ENCODE measurements around the gene YKT6.
"Not testable (repeated sequence)": the region's sequence is repeated elsewhere in the genome, so short reads cannot be mapped to it uniquely, and the experiment has no call there.

The YKT6 gene

DNA sequence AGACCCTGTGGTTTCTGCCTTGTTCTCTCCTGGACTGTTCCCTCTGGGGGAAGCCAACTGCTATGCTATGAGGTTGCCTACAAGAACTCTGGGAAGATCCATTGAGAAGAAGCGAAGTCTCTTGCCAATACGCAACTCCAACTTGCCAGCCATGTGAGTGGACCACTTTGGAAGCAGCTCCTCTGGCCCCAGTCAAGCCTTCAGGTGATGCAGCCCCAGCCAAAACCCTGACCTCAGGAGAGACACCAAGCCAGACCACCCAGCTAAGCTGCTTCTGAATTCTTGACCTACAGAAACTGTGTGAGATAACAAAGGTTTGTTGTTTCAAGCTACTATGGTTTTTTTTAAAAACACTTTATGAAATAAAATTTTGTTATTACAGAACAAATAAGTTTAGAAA lies 39.4 kb upstream of the YKT6 start:
- TF ChIP-seq, protein P1, sequence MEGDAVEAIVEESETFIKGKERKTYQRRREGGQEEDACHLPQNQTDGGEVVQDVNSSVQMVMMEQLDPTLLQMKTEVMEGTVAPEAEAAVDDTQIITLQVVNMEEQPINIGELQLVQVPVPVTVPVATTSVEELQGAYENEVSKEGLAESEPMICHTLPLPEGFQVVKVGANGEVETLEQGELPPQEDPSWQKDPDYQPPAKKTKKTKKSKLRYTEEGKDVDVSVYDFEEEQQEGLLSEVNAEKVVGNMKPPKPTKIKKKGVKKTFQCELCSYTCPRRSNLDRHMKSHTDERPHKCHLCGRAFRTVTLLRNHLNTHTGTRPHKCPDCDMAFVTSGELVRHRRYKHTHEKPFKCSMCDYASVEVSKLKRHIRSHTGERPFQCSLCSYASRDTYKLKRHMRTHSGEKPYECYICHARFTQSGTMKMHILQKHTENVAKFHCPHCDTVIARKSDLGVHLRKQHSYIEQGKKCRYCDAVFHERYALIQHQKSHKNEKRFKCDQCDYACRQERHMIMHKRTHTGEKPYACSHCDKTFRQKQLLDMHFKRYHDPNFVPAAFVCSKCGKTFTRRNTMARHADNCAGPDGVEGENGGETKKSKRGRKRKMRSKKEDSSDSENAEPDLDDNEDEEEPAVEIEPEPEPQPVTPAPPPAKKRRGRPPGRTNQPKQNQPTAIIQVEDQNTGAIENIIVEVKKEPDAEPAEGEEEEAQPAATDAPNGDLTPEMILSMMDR (IDR thresholded peaks at IDR 0.05; ENCODE audit: low read depth, low read length, missing control alignments), result no peak
- no peak for DNase-seq (ENCODE audit: extremely low read depth, low read depth)

DNA sequence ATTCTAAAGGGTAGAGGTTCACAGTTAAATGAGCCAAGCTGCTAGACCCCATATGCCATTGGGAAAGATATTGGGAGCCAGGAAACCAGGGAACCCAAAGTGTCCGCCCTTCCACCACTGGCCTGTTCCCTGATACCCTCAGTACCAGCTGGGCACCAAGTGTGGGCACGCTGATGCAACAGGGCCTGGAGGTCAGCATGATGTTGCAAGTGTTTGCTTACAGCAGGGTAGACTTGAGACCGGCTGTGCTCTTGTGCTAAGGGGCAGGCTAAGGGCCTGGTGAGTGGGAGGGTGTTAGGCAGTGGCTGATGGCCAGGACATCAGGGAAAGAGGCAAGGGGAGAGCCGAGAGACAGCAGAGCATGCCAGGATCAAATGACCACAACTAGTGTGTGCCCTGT lies 38.6 kb upstream of the YKT6 start:
- H3K4me3 ChIP-seq (replicated peaks; ENCODE audit: low read depth, low read length), result no peak overlapping the region
- TF ChIP-seq, protein P1 (IDR thresholded peaks at IDR 0.05; ENCODE audit: low read depth, low read length, missing control alignments), result no peak
- no peak for DNase-seq (ENCODE audit: extremely low read depth, low read depth)

More for the DNA sequence above, 39.4 kb upstream of the YKT6 start:
- H3K4me3 ChIP-seq (replicated peaks; ENCODE audit: low read depth, low read length), result no peak overlapping the region

DNA sequence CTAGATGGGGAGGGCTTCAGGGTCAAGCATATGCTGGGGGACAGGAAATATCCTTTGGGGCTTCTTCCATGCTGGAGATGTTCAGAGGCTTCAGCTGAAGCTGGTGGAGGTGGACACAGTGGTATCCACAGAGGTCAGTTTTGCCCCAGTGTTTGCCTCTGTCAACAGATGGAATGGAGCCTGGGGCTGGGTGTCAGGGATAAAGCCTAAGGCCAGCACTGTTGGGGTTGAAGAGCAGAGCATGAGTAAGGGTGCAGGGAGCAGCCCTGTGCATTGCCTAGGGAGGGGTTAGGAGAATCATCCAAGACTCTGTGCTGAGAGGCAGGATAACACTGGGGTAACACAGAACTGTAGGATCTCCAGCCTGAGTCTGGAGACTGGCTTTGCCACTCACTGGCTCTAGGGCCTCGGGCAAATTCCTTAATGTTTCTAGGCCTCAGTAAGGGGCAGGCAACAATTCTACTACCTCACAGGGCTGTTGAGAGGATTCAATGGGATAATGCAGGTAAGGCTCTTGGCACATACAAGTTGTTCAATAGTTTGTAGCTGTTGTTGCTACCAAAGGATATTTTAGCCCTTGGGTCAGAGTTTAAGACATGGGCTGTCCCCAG lies 37.9 kb upstream of the YKT6 start:
- DNase-seq (ENCODE audit: extremely low read depth, low read depth), result no peak
- TF ChIP-seq, protein P1 (IDR thresholded peaks at IDR 0.05; ENCODE audit: low read depth, low read length, missing control alignments), result no peak
- no peak overlapping the region for H3K4me3 ChIP-seq (replicated peaks; ENCODE audit: low read depth, low read length)

DNA sequence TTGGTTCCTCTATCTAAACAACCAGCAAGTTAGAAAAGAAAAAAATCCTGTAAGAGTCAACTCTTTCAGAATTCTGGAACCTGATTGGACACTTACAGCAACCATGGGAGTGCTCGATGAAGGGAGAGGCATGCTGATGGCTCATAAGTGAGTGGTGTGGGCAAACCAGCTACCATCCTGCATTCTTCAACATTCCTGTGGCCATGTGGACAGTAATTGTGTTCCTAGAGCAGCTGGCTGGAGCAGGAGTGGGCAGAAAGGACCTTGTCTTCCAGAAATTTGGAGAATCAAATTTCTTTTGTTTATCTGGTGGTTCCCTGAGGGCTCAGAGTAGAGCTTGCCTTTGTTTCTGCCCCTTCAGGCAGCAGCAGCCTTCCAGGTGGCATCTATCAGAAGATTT lies 37.2 kb upstream of the YKT6 start:
- DNase-seq (ENCODE audit: extremely low read depth, low read depth), result peak; percentile 78
- no peak overlapping the region for H3K4me3 ChIP-seq (replicated peaks; ENCODE audit: low read depth, low read length)
- TF ChIP-seq, protein P1 (IDR thresholded peaks at IDR 0.05; ENCODE audit: low read depth, low read length, missing control alignments), result no peak

DNA sequence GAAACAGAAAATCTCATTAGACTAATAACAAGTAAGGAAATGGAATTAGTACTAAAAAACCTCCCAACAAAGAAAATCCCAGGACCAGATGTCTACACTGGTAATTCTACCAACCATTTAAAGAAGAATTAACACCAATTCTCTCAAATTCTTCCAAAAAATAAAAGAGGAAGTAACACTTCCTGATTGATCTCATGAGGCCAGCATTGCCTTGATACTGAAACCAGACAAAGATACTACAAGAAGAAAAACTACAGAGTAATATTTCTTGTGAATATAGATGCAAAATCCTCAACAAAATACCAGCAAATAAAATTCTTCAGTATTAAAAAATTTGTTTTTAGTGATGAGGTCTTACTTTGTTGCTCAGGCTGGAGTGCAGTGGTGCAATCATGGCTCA lies 32.9 kb upstream of the YKT6 start:
- TF ChIP-seq, protein P1 (IDR thresholded peaks at IDR 0.05; ENCODE audit: low read depth, low read length, missing control alignments), result no peak
- DNase-seq (ENCODE audit: extremely low read depth, low read depth), result no peak
- H3K4me3 ChIP-seq (replicated peaks; ENCODE audit: low read depth, low read length), result no peak overlapping the region

DNA sequence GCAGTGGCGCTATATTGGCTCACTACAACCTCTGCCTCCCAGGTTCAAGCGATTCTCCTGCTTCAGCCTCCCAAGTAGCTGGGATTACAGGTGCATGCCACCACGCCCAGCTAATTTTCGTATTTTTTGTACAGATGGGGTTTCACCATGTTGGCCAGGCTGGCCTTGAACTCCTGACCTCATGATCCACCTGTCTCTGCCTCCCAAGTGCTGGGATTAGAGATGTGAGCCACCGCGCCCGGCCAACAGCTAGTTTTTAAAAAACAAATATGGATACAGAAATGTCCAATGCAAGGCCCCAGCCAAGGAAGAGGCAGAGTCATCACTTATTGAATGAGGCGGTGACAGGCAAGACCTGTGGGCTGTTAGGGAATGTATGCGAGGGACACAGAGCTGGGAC lies 28.9 kb upstream of the YKT6 start:
- not testable (repeated sequence) for H3K4me3 ChIP-seq (replicated peaks; ENCODE audit: low read depth, low read length); DNase-seq (ENCODE audit: extremely low read depth, low read depth)

DNA sequence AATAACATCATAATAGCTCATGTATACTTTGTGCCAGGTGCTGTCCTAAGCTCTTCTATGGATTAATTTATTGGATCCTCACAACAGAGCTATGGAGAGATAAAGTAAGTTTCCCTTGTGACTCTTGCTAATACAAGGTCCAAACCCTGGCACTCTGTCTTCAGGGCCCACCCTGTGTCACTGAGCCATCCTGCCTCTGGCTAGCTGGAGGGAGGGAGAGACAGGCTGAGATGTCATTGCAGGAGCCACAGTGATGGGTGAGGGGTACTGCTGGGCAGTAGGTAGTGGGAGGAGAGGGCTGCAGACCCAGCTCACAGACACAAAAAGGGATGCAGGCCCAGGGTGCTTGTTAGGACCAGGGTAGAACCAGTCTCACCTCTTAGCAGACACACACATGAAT lies 28.4 kb upstream of the YKT6 start:
- no peak for DNase-seq (ENCODE audit: extremely low read depth, low read depth)
- TF ChIP-seq, protein P1 (IDR thresholded peaks at IDR 0.05; ENCODE audit: low read depth, low read length, missing control alignments), result no peak
- no peak overlapping the region for H3K4me3 ChIP-seq (replicated peaks; ENCODE audit: low read depth, low read length)

Data from HFF-Myc (cell line).